HCT116 (cell line): Measurements from ENCODE around the gene ASB1. TPM values are rescaled to one million over a fixed set of nuclear protein-coding genes. Genes with fewer than 3 reads are reported as not detected.

Experiments used
- ATAC-seq: fragments of 200-7000 bp; cut with Tn5 transposase; 2 replicates; pipeline ENCODE4 v1.9.1; 2020; ENCODE audit warnings: mild to moderate bottlenecking, moderate library complexity
- BruUV-seq: library from RNA; stranded (reverse); fragments of 400-500 nt; replicated peaks from 2 replicates; lab custom pipeline; 2021; lab: Mats Ljungman, UMichigan
- CTCF ChIA-PET: fragments of 300-600 bp; sonication (Branson Sonifier 250); formaldehyde crosslinking; loops from one replicate; lab custom pipeline; 2021; ENCODE audit warnings: antibody characterized with exemption; lab: Charles Lee
- POLR2A ChIA-PET: fragments of 300-600, 350-600 bp; sonication (Branson Sonifier 250); formaldehyde crosslinking; loops from one replicate; lab custom pipeline; 2021; ENCODE audit warnings: antibody characterized with exemption; lab: Charles Lee
- RAD21 ChIA-PET, 2 experiments: fragments of 300-600 bp; sonication (Branson Sonifier 250); formaldehyde crosslinking; loops; one replicate each; lab custom pipeline; 2023; ENCODE audit warnings: low total read pairs in 2 of 2; ENCODE audit not compliant: uncharacterized antibody in 2 of 2, unreplicated experiment in 2 of 2, low non-redundant PET in 1 of 2; lab: Charles Lee
- DNase-seq: peaks from one replicate; pipeline ENCODE4 v3.0.0-alpha.2; 2010; ENCODE audit warnings: low read depth, low spot score
- H2AFZ ChIP-seq: fragments of 200-600 bp; shearing (Covaris generic), sonication (generic); 2 replicates; pipeline ENCODE4 v1.6.1; 2017; ENCODE audit warnings: low read depth, mixed run types, mixed read lengths, antibody characterized with exemption, low read length; ENCODE audit not compliant: poor library complexity, severe bottlenecking
- H3K27ac ChIP-seq: 2 replicates; pipeline ENCODE4 v1.5.1; 2012; ENCODE audit warnings: low read depth, low read length
- H3K27me3 ChIP-seq: fragments of 200-600 bp; sonication (generic); 2 replicates; pipeline ENCODE4 v1.6.1; 2016; ENCODE audit warnings: mixed run types, low read length, mixed read lengths; ENCODE audit not compliant: insufficient read depth
- H3K36me3 ChIP-seq, 2 experiments: fragments of 200-500 bp in 1 of 2; fragments of 200-600 bp in 1 of 2; sonication (Bioruptor generic) in 1 of 2; sonication (generic) in 1 of 2; 2 replicates each; pipeline versions ENCODE4 v1.5.1 to v1.6.1; 2014 to 2016; ENCODE audit warnings: low read length in 2 of 2, inconsistent platforms in 1 of 2, mixed read lengths in 1 of 2, mixed run types in 1 of 2; ENCODE audit not compliant: insufficient read depth in 2 of 2, control insufficient read depth in 1 of 2
- H3K4me1 ChIP-seq, 2 experiments: fragments of 200-600 bp in 1 of 2; sonication (generic) in 1 of 2; 2 replicates each; pipeline versions ENCODE4 v1.5.1 to v1.6.1; 2012 to 2017; ENCODE audit warnings: low read length in 2 of 2, inconsistent platforms in 1 of 2, mild to moderate bottlenecking in 1 of 2, mixed read lengths in 1 of 2, mixed run types in 1 of 2, moderate library complexity in 1 of 2; ENCODE audit not compliant: insufficient read depth in 2 of 2, control insufficient read depth in 1 of 2
- H3K4me2 ChIP-seq: fragments of 200-600 bp; sonication (generic); 2 replicates; pipeline ENCODE4 v1.6.1; 2017; ENCODE audit warnings: mixed run types, low read length, mixed read lengths
- H3K4me3 ChIP-seq, 2 experiments: fragments of 200-600 bp in 1 of 2; sonication (generic) in 1 of 2; replicated peaks in 1 of 2; 2 replicates each; pipeline ENCODE4 v1.5.1; 2011 to 2016; ENCODE audit warnings: low read length in 2 of 2, control low read depth in 1 of 2, low read depth in 1 of 2, mild to moderate bottlenecking in 1 of 2, mixed read lengths in 1 of 2, mixed run types in 1 of 2
- H3K79me2 ChIP-seq: fragments of 200-600 bp; sonication (generic); 2 replicates; pipeline ENCODE4 v1.6.1; 2017; ENCODE audit warnings: mild to moderate bottlenecking, mixed run types, low read length, moderate library complexity, mixed read lengths; ENCODE audit not compliant: insufficient read depth
- H3K9ac ChIP-seq: fragments of 200-600 bp; sonication (generic); 2 replicates; pipeline ENCODE4 v1.6.1; 2016; ENCODE audit warnings: low read length, mixed read lengths
- H3K9me2 ChIP-seq: fragments of 200-600 bp; sonication (generic), shearing (Covaris generic); 2 replicates; pipeline ENCODE4 v1.6.1; 2017; ENCODE audit warnings: mixed run types, mild to moderate bottlenecking, moderate library complexity; ENCODE audit not compliant: insufficient read depth
- H3K9me3 ChIP-seq, 2 experiments: fragments of 200-500 bp in 1 of 2; fragments of 200-600 bp in 1 of 2; sonication (Bioruptor generic) in 1 of 2; sonication (generic) in 1 of 2; 2 replicates each; pipeline ENCODE4 v1.6.1; 2014 to 2017; ENCODE audit warnings: low read length in 2 of 2, mixed read lengths in 2 of 2, inconsistent platforms in 1 of 2, low read depth in 1 of 2, mild to moderate bottlenecking in 1 of 2, mixed run types in 1 of 2, moderate library complexity in 1 of 2; ENCODE audit not compliant: control insufficient read depth in 1 of 2, insufficient read depth in 1 of 2
- H4K20me1 ChIP-seq: fragments of 200-600 bp; sonication (generic), shearing (Covaris generic); 2 replicates; pipeline ENCODE4 v1.6.1; 2017; ENCODE audit warnings: mixed run types, mild to moderate bottlenecking, moderate library complexity; ENCODE audit not compliant: insufficient read depth
- CBX3 ChIP-seq: IDR thresholded peaks from 2 replicates; pipeline ENCODE4 v1.6.1; 2012; ENCODE audit warnings: low read depth
- EGR1 ChIP-seq: IDR thresholded peaks from 2 replicates; pipeline ENCODE4 v1.6.1; 2012; ENCODE audit warnings: low read depth
- ELF1 ChIP-seq: IDR thresholded peaks from 2 replicates; pipeline ENCODE4 v1.6.1; 2012; ENCODE audit warnings: low read depth, borderline replicate concordance
- EZH2 ChIP-seq: fragments of 200-600 bp; sonication (generic); IDR thresholded peaks from 2 replicates; pipeline ENCODE4 v1.6.1; 2017; ENCODE audit warnings: antibody characterized with exemption, mixed run types
- FOSL1 ChIP-seq: IDR thresholded peaks from 2 replicates; pipeline ENCODE4 v1.6.1; 2012; ENCODE audit warnings: low read depth
- JUND ChIP-seq: IDR thresholded peaks from 2 replicates; pipeline ENCODE4 v1.6.1; 2012
- POLR2A ChIP-seq: IDR thresholded peaks from 2 replicates; pipeline ENCODE4 v1.7.0; 2011; ENCODE audit warnings: borderline replicate concordance; ENCODE audit not compliant: insufficient read depth, insufficient read length; ENCODE audit errors: extremely low read depth
- POLR2AphosphoS5 ChIP-seq: IDR thresholded peaks from 2 replicates; pipeline ENCODE4 v1.6.1; 2011; ENCODE audit warnings: mild to moderate bottlenecking, low read depth, low read length, moderate library complexity
- RAD21 ChIP-seq: IDR thresholded peaks from 2 replicates; pipeline ENCODE4 v1.6.1; 2012; ENCODE audit warnings: low read depth, mild to moderate bottlenecking
- SIN3A ChIP-seq: IDR thresholded peaks from 2 replicates; pipeline ENCODE4 v1.6.1; 2012; ENCODE audit warnings: low read depth
- SP1 ChIP-seq: IDR thresholded peaks from 2 replicates; pipeline ENCODE4 v1.6.1; 2012; ENCODE audit warnings: low read depth
- SRF ChIP-seq: IDR thresholded peaks from 2 replicates; pipeline ENCODE4 v1.6.1; 2012; ENCODE audit warnings: low read depth
- TCF7L2 ChIP-seq: IDR thresholded peaks from 2 replicates; pipeline ENCODE4 v1.7.0; 2011; ENCODE audit warnings: borderline replicate concordance, inconsistent platforms; ENCODE audit not compliant: insufficient read depth, insufficient read length; ENCODE audit errors: extremely low read depth
- YY1 ChIP-seq: IDR thresholded peaks from 2 replicates; pipeline ENCODE4 v1.6.1; 2011; ENCODE audit warnings: low read length, low read depth, moderate library complexity, mild to moderate bottlenecking; ENCODE audit not compliant: insufficient replicate concordance; ENCODE audit errors: extremely low read depth
- ZFX ChIP-seq: fragments of 450-650 bp; IDR thresholded peaks from 2 replicates; pipeline ENCODE4 v1.6.1; 2017
- ZNF274 ChIP-seq: fragments of 200-500 bp; sonication (Bioruptor generic); IDR thresholded peaks from 2 replicates; pipeline ENCODE4 v1.6.1; 2014; ENCODE audit warnings: mild to moderate bottlenecking, low read depth, low read length, inconsistent platforms
- intact Hi-C: fragments of 100-400 bp; cut with micrococcal nuclease; formaldehyde crosslinking; loops from 2 replicates; pipeline ENCODE4 v1.10.0; 2022
- total RNA-seq: library from RNA; stranded (reverse); gene quantifications from one replicate; pipeline ENCODE4 v1.2.1, GENCODE V29; 2021; ENCODE audit not compliant: unreplicated experiment
- TF ChIP-seq, protein P1 (sequence below): IDR thresholded peaks from 2 replicates; pipeline ENCODE4 v1.6.1; 2012
- TF ChIP-seq, protein P2 (sequence below): IDR thresholded peaks from 2 replicates; pipeline ENCODE4 v1.6.1; 2012
- TF ChIP-seq, protein P3 (sequence below): IDR thresholded peaks from 2 replicates; pipeline ENCODE4 v1.6.1; 2012; ENCODE audit warnings: low read depth
- TF ChIP-seq, protein P4 (sequence below): IDR thresholded peaks from 2 replicates; pipeline ENCODE4 v1.6.1; 2011; ENCODE audit warnings: mild to moderate bottlenecking, low read length, moderate library complexity; ENCODE audit not compliant: insufficient replicate concordance; ENCODE audit errors: extremely low read depth

The ASB1 gene
- total RNA-seq, 1 experiment from 2014 or later = 43.1 TPM

GRCh38 chr2:238439917-238440316 is 13.2 kb downstream of the ASB1 start:
- ATAC-seq (no peak), DNase-seq (no peak)
- TF ChIP-seq ELF1 = no peak
- TF ChIP-seq, protein P1, sequence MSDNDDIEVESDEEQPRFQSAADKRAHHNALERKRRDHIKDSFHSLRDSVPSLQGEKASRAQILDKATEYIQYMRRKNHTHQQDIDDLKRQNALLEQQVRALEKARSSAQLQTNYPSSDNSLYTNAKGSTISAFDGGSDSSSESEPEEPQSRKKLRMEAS = no peak
- TF ChIP-seq TCF7L2 = no peak
- no peak for TF ChIP-seq FOSL1
- TF ChIP-seq POLR2AphosphoS5 = no peak
- TF ChIP-seq, protein P2, sequence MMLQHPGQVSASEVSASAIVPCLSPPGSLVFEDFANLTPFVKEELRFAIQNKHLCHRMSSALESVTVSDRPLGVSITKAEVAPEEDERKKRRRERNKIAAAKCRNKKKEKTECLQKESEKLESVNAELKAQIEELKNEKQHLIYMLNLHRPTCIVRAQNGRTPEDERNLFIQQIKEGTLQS = no peak
- no peak for TF ChIP-seq EZH2
- no peak for TF ChIP-seq POLR2A
- TF ChIP-seq SP1 = no peak
- no peak for TF ChIP-seq CBX3
- TF ChIP-seq ZFX = no peak
- no peak for TF ChIP-seq SRF
- TF ChIP-seq, protein P3, sequence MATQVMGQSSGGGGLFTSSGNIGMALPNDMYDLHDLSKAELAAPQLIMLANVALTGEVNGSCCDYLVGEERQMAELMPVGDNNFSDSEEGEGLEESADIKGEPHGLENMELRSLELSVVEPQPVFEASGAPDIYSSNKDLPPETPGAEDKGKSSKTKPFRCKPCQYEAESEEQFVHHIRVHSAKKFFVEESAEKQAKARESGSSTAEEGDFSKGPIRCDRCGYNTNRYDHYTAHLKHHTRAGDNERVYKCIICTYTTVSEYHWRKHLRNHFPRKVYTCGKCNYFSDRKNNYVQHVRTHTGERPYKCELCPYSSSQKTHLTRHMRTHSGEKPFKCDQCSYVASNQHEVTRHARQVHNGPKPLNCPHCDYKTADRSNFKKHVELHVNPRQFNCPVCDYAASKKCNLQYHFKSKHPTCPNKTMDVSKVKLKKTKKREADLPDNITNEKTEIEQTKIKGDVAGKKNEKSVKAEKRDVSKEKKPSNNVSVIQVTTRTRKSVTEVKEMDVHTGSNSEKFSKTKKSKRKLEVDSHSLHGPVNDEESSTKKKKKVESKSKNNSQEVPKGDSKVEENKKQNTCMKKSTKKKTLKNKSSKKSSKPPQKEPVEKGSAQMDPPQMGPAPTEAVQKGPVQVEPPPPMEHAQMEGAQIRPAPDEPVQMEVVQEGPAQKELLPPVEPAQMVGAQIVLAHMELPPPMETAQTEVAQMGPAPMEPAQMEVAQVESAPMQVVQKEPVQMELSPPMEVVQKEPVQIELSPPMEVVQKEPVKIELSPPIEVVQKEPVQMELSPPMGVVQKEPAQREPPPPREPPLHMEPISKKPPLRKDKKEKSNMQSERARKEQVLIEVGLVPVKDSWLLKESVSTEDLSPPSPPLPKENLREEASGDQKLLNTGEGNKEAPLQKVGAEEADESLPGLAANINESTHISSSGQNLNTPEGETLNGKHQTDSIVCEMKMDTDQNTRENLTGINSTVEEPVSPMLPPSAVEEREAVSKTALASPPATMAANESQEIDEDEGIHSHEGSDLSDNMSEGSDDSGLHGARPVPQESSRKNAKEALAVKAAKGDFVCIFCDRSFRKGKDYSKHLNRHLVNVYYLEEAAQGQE = no peak
- TF ChIP-seq SIN3A = no peak
- TF ChIP-seq, protein P4, sequence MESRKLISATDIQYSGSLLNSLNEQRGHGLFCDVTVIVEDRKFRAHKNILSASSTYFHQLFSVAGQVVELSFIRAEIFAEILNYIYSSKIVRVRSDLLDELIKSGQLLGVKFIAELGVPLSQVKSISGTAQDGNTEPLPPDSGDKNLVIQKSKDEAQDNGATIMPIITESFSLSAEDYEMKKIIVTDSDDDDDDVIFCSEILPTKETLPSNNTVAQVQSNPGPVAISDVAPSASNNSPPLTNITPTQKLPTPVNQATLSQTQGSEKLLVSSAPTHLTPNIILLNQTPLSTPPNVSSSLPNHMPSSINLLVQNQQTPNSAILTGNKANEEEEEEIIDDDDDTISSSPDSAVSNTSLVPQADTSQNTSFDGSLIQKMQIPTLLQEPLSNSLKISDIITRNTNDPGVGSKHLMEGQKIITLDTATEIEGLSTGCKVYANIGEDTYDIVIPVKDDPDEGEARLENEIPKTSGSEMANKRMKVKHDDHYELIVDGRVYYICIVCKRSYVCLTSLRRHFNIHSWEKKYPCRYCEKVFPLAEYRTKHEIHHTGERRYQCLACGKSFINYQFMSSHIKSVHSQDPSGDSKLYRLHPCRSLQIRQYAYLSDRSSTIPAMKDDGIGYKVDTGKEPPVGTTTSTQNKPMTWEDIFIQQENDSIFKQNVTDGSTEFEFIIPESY = no peak
- no peak for TF ChIP-seq ZNF274
- no peak for TF ChIP-seq YY1
- TF ChIP-seq RAD21 = no peak
- no peak for TF ChIP-seq EGR1
- no peak for TF ChIP-seq JUND
- peak overlapping the region; percentile 60; the same call in 1 of the 2 replicates for H3K27ac ChIP-seq
- H3K9me3 ChIP-seq = no peaks in the 10 kb centered on the region
- H3K27me3 ChIP-seq = no peaks in the 10 kb centered on the region
- H4K20me1 ChIP-seq = no peaks in the 10 kb centered on the region
- RAD21 ChIA-PET = no interaction called here
- H3K9ac ChIP-seq = peak overlapping the region; percentile 47
- no peaks in the 10 kb centered on the region for H3K9me2 ChIP-seq
- peaks cover 72% of the 10 kb centered on the region for H3K79me2 ChIP-seq
- TSS peak; percentile 92 for BruUV-seq
- peaks cover 11 to 12% of the 10 kb centered on the region in 2 experiments; a peak in 2 of 4 replicates for H3K36me3 ChIP-seq
- intact Hi-C loops = loop anchor here (1.0 kb wide), 1 partner anchor 70 kb away; no protein-coding TSS in a partner anchor
- H3K4me2 ChIP-seq = peak overlapping the region; percentile 71
- H2AFZ ChIP-seq = no peak overlapping the region
- CTCF ChIA-PET = interaction anchor here (1.2 to 1.7 kb wide), 3 partner anchors 69 to 177 kb away, joined by 3 to 8 read pairs (median 3); no protein-coding TSS in a partner anchor
- POLR2A ChIA-PET = interaction anchor here (1.0 to 1.2 kb wide), 3 partner anchors 11 to 26 kb away, joined by 3 to 4 read pairs (median 3); no protein-coding TSS in a partner anchor
- peaks cover 21 to 48% of the 10 kb centered on the region in 2 experiments for H3K4me1 ChIP-seq
- peak overlapping the region; percentile 34 to 39 for H3K4me3 ChIP-seq
